ENCODE results near the gene CRISPLD2.

The CRISPLD2 gene

GRCh38 chr16:84840687-84841627, 21.2 kb downstream of the CRISPLD2 start:
- TF ChIP-seq EZH2 (optimal IDR thresholded peaks at IDR 0.05; ENCODE audit: low read depth, low read length) (no peak), EZH2phosphoT487 (IDR thresholded peaks at IDR 0.05; ENCODE audit: low read length) (no peak)
- TF ChIP-seq, protein P1, sequence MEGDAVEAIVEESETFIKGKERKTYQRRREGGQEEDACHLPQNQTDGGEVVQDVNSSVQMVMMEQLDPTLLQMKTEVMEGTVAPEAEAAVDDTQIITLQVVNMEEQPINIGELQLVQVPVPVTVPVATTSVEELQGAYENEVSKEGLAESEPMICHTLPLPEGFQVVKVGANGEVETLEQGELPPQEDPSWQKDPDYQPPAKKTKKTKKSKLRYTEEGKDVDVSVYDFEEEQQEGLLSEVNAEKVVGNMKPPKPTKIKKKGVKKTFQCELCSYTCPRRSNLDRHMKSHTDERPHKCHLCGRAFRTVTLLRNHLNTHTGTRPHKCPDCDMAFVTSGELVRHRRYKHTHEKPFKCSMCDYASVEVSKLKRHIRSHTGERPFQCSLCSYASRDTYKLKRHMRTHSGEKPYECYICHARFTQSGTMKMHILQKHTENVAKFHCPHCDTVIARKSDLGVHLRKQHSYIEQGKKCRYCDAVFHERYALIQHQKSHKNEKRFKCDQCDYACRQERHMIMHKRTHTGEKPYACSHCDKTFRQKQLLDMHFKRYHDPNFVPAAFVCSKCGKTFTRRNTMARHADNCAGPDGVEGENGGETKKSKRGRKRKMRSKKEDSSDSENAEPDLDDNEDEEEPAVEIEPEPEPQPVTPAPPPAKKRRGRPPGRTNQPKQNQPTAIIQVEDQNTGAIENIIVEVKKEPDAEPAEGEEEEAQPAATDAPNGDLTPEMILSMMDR (IDR thresholded peaks at IDR 0.05; ENCODE audit: low read length), result no peak
- Histone ChIP-seq H3K36me3 (replicated peaks; ENCODE audit: insufficient read depth, low read length) (no peaks in the 10 kb centered on the region), H3K79me2 (ENCODE audit: low read length) (no peaks in the 10 kb centered on the region), H3K27me3 (replicated peaks; ENCODE audit: insufficient read depth, low read length) (peaks cover 82% of the 10 kb centered on the region), H3K9me2 (replicated peaks; ENCODE audit: insufficient read depth, low read length) (no peaks in the 10 kb centered on the region), H3K4me1 (ENCODE audit: low read length) (no peaks in the 10 kb centered on the region), H3K9me3 (replicated peaks; ENCODE audit: insufficient read depth, low read length) (no peaks in the 10 kb centered on the region), H3K27ac (ENCODE audit: low read length) (no peak overlapping the region), H4K20me1 (ENCODE audit: insufficient read depth, low read length) (no peaks in the 10 kb centered on the region), H2AFZ (ENCODE audit: low read length) (no peak overlapping the region), H3F3A (ENCODE audit: insufficient read depth, low read length) (no peaks in the 10 kb centered on the region), H3K9ac (ENCODE audit: low read length) (no peak overlapping the region), H3K4me2 (ENCODE audit: low read depth, low read length) (no peak overlapping the region), H3K4me3 (ENCODE audit: low read length) (no peak overlapping the region)
- DNase-seq, result no peak

GRCh38 chr16:84841787-84842300, 22.1 kb downstream of the CRISPLD2 start:
- Histone ChIP-seq H3K4me1 (ENCODE audit: low read length) (no peaks in the 10 kb centered on the region), H3K27me3 (replicated peaks; ENCODE audit: insufficient read depth, low read length) (peaks cover 80% of the 10 kb centered on the region), H3F3A (ENCODE audit: insufficient read depth, low read length) (no peaks in the 10 kb centered on the region), H2AFZ (ENCODE audit: low read length) (no peak overlapping the region), H3K4me3 (ENCODE audit: low read length) (no peak overlapping the region), H3K4me2 (ENCODE audit: low read depth, low read length) (no peak overlapping the region), H3K27ac (ENCODE audit: low read length) (no peak overlapping the region), H3K79me2 (ENCODE audit: low read length) (no peaks in the 10 kb centered on the region), H3K36me3 (replicated peaks; ENCODE audit: insufficient read depth, low read length) (no peaks in the 10 kb centered on the region), H3K9me3 (replicated peaks; ENCODE audit: insufficient read depth, low read length) (no peaks in the 10 kb centered on the region), H3K9me2 (replicated peaks; ENCODE audit: insufficient read depth, low read length) (no peaks in the 10 kb centered on the region), H3K9ac (ENCODE audit: low read length) (no peak overlapping the region), H4K20me1 (ENCODE audit: insufficient read depth, low read length) (no peaks in the 10 kb centered on the region)
- no peak for DNase-seq
- TF ChIP-seq, protein P1 (IDR thresholded peaks at IDR 0.05; ENCODE audit: low read length), result no peak
- TF ChIP-seq EZH2phosphoT487 (IDR thresholded peaks at IDR 0.05; ENCODE audit: low read length), result no peak
- no peak for TF ChIP-seq EZH2 (optimal IDR thresholded peaks at IDR 0.05; ENCODE audit: low read depth, low read length)

GRCh38 chr16:84842516-84843148, 22.8 kb downstream of the CRISPLD2 start:
- no peaks in the 10 kb centered on the region for H3K79me2 ChIP-seq (ENCODE audit: low read length)
- no peaks in the 10 kb centered on the region for H4K20me1 ChIP-seq (ENCODE audit: insufficient read depth, low read length)
- no peaks in the 10 kb centered on the region for H3F3A ChIP-seq (ENCODE audit: insufficient read depth, low read length)
- peaks cover 83% of the 10 kb centered on the region for H3K27me3 ChIP-seq (replicated peaks; ENCODE audit: insufficient read depth, low read length)
- no peaks in the 10 kb centered on the region for H3K9me2 ChIP-seq (replicated peaks; ENCODE audit: insufficient read depth, low read length)
- TF ChIP-seq, protein P1 (IDR thresholded peaks at IDR 0.05; ENCODE audit: low read length), result no peak
- no peak for TF ChIP-seq EZH2 (optimal IDR thresholded peaks at IDR 0.05; ENCODE audit: low read depth, low read length)
- no peak for TF ChIP-seq EZH2phosphoT487 (IDR thresholded peaks at IDR 0.05; ENCODE audit: low read length)
- H3K9ac ChIP-seq (ENCODE audit: low read length), result no peak overlapping the region
- H3K4me1 ChIP-seq (ENCODE audit: low read length), result no peaks in the 10 kb centered on the region
- no peak for DNase-seq
- no peaks in the 10 kb centered on the region for H3K9me3 ChIP-seq (replicated peaks; ENCODE audit: insufficient read depth, low read length)
- H2AFZ ChIP-seq (ENCODE audit: low read length), result no peak overlapping the region
- no peak overlapping the region for H3K27ac ChIP-seq (ENCODE audit: low read length)
- no peak overlapping the region for H3K4me3 ChIP-seq (ENCODE audit: low read length)
- H3K4me2 ChIP-seq (ENCODE audit: low read depth, low read length), result no peak overlapping the region
- H3K36me3 ChIP-seq (replicated peaks; ENCODE audit: insufficient read depth, low read length), result no peaks in the 10 kb centered on the region
